Activated T-helper 1 cell treated with Interleukin-2 at 50 U/mL for 16 hours (primary cell): ENCODE data around the gene VWCE.
"Not testable (repeated sequence)": the region's sequence is repeated elsewhere in the genome, so short reads cannot be mapped to it uniquely, and the experiment has no call there.

ENCODE experiments used
- DNase-seq: peaks from one replicate; pipeline ENCODE4 v3.0.0-alpha.2; 2020; ENCODE audit warnings: low read depth

The VWCE gene

GRCh38 chr11:61211327-61211952 is 83.7 kb downstream of the VWCE start:
- DNase-seq: not testable (repeated sequence)

DNA sequence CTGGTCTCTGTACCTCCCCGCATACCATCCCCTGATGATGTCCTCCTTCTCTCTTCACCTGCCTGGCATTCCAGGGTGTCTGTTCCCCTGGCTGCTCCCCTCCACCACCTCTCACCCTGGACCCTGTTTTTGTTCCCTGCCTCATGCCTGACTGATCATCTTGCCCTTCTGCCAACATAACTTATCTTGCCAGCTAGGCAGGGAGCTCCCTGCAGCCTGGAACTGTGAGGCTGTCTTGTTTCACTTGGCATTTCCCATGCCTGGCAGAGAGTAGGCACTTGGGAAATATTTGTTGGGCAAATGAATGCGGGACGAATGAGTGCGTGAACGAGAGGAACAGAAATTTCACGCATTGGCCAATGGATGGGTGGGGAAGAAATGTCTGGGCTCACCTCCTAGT is 84.5 kb downstream of the VWCE start:
- not testable (repeated sequence) for DNase-seq
